Hepatocyte (in vitro differentiated cells): ENCODE results near the gene GGA2.

ENCODE experiments used
- EZH2 ChIP-seq: fragments of 200-600 bp; sonication (generic); IDR thresholded peaks from 2 replicates; pipeline ENCODE4 v1.6.1; 2016; ENCODE audit warnings: antibody characterized with exemption, mild to moderate bottlenecking, borderline replicate concordance
- TF ChIP-seq, protein P1 (sequence below): fragments of 200-600 bp; sonication (generic); IDR thresholded peaks from 2 replicates; pipeline ENCODE4 v1.5.1; 2016; ENCODE audit warnings: antibody characterized with exemption, mild to moderate bottlenecking; ENCODE audit not compliant: poor library complexity

DNA sequence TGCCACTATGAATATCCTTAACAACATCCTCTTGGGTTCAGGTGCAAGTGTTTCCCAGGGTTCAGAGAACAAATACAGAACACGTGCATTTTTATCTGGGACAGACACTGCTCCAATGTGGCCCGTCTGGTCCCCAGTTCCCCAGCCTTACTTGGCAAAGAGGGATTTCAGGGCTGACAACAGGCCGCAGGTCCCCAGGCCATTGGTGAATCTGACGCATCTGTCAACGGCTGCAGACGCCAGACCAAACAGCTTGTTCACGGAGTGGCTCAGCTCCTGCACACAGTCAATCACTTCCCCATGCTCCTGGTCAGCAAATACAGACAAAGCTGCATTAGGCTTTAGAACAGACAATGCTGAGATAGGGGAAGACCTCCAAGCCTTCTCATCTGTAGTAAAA is 93.5 kb downstream of the GGA2 start:
- TF ChIP-seq, protein P1, sequence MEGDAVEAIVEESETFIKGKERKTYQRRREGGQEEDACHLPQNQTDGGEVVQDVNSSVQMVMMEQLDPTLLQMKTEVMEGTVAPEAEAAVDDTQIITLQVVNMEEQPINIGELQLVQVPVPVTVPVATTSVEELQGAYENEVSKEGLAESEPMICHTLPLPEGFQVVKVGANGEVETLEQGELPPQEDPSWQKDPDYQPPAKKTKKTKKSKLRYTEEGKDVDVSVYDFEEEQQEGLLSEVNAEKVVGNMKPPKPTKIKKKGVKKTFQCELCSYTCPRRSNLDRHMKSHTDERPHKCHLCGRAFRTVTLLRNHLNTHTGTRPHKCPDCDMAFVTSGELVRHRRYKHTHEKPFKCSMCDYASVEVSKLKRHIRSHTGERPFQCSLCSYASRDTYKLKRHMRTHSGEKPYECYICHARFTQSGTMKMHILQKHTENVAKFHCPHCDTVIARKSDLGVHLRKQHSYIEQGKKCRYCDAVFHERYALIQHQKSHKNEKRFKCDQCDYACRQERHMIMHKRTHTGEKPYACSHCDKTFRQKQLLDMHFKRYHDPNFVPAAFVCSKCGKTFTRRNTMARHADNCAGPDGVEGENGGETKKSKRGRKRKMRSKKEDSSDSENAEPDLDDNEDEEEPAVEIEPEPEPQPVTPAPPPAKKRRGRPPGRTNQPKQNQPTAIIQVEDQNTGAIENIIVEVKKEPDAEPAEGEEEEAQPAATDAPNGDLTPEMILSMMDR = no peak
- no peak for TF ChIP-seq EZH2
